ENCODE measurements around the gene C3orf20.

The C3orf20 gene

DNA sequence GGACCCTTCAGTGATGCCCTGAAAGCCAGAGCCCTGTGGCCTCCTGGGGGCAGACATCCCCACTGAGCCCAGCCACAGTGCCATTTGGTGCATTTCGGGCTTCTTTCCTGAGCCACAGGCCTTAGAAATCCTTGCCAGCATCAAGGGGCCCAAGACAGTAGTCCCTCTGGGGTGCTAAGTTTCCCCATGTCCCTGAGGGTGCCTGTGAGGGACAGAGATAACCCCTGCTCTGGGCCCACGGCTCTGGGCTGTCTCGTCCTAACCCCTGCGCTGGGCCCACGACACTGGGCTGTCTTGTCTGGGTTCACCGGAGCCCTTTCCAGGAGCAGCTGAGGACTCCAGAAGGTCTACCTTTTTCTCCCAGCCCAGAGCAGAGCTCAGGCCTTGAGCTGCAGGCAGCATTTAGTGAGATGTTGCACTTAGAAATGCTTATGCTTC is 98.8 kb downstream of the C3orf20 start:
- Mint-ChIP-seq H3K36me3 (ENCODE audit: low read depth) (no peaks in the 10 kb centered on the region), H3K27me3 (ENCODE audit: low read depth) (no peaks in the 10 kb centered on the region), H3K4me1 (ENCODE audit: low read depth) (no peaks in the 10 kb centered on the region), H3K27ac (no peak overlapping the region), H3K9me3 (peaks cover 4% of the 10 kb centered on the region), H3K4me3 (no peak overlapping the region)
- no peak for DNase-seq (ENCODE audit: low spot score)

DNA sequence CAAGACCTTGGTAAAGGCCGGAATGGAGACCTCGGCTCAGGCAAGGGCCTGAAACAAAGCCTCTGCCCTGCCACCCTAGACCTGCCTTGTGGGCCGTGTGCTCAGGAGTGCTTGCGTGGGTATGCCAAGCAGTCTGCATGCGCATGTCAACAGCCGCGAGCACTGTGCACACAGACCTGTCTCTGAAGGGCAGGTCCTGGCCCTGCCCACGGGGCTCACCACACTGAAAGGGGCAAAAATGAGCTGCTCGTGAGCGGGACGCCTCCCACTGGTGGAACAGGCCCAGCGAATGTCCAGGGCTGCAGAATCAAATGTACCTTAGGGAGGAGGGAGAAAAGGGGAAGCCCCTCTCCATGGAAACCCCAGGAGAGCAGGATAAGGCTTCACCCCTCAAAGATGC is 99.5 kb downstream of the C3orf20 start:
- no peak overlapping the region for H3K4me3 Mint-ChIP-seq
- no peak for DNase-seq (ENCODE audit: low spot score)
- H3K27me3 Mint-ChIP-seq (ENCODE audit: low read depth) = no peaks in the 10 kb centered on the region
- H3K27ac Mint-ChIP-seq = no peak overlapping the region
- no peaks in the 10 kb centered on the region for H3K4me1 Mint-ChIP-seq (ENCODE audit: low read depth)
- peaks cover 9% of the 10 kb centered on the region for H3K9me3 Mint-ChIP-seq
- H3K36me3 Mint-ChIP-seq (ENCODE audit: low read depth) = no peaks in the 10 kb centered on the region

DNA sequence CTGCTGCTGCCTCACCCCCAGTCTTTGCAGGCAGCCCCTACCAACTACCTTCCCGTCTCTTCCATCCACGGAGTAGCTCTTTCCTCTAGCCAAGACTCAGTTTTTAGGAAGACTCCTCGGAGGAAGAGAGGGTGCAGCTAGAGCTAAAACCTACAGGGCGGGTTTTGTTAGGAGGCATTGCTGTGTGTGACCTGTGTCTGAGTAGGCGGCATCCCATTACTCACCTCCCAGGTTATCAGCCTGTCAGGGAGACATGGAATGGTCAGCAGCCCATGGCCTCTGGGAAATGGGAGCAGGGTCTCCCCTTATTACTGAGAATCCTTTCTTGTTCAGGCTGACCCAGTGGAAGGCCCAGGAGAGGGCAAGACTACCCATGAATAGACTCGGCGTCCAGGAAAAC is 100.1 kb downstream of the C3orf20 start:
- Mint-ChIP-seq H3K36me3 (ENCODE audit: low read depth) (no peaks in the 10 kb centered on the region), H3K9me3 (peaks cover 9% of the 10 kb centered on the region), H3K27ac (no peak overlapping the region), H3K27me3 (ENCODE audit: low read depth) (peaks cover 2% of the 10 kb centered on the region), H3K4me3 (no peak overlapping the region), H3K4me1 (ENCODE audit: low read depth) (no peaks in the 10 kb centered on the region)
- no peak for DNase-seq (ENCODE audit: low spot score)

DNA sequence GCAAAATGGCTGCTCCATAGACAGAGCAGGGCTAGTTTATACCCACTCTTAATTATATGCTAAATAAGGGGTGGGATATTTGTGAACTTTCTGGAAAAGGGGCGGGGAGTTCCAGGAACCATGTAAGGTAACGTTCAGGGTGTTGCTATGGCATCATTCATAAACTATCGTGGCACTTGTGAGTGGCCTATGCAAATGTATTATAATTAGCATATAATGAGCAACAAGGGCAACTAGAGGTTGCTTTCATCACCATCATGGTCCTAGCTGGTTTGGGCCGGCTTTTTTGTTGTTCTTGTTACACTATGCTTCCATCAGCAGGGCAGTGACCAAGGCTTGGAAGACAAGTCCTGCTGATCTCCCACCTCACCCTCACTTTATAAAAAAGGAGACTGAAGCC is 100.6 kb downstream of the C3orf20 start:
- DNase-seq (ENCODE audit: low spot score) = no peak
- H3K9me3 Mint-ChIP-seq = peaks cover 9% of the 10 kb centered on the region
- no peak overlapping the region for H3K4me3 Mint-ChIP-seq
- H3K27ac Mint-ChIP-seq = no peak overlapping the region
- no peaks in the 10 kb centered on the region for H3K36me3 Mint-ChIP-seq (ENCODE audit: low read depth)
- H3K4me1 Mint-ChIP-seq (ENCODE audit: low read depth) = no peaks in the 10 kb centered on the region
- peaks cover 2% of the 10 kb centered on the region for H3K27me3 Mint-ChIP-seq (ENCODE audit: low read depth)

DNA sequence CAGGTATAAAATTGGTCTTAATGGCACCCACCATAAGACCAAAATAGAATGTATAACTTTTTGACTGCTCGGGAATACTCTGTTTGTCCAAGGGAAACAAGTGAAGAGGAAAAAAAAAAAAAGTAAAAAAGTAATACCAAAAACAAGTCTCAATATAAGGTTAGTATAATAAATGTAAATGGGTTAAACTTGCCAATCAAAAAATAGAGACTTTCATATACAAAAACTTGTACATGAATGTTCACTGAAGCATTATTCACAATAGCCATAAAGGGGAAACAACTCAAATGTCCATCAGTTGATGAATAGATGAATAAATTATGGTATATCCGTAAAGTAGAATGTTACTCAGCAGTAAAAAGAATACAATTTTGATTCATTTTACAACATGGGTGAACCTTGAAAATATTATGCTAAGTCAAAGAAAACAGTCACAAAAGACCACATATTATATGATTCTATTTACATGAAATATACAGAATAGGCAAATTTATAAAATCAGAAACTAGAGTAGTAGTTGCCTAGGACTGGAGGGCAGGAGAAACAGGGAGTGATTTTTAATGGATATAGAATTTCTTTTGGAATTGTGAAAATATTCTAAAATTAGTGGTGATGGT is 104.2 kb downstream of the C3orf20 start:
- H3K36me3 Mint-ChIP-seq (ENCODE audit: low read depth) = no peaks in the 10 kb centered on the region
- H3K27me3 Mint-ChIP-seq (ENCODE audit: low read depth) = peaks cover 9% of the 10 kb centered on the region
- no peak overlapping the region for H3K4me3 Mint-ChIP-seq
- H3K9me3 Mint-ChIP-seq = peaks cover 9% of the 10 kb centered on the region
- no peak overlapping the region for H3K27ac Mint-ChIP-seq
- DNase-seq (ENCODE audit: low spot score) = no peak
- H3K4me1 Mint-ChIP-seq (ENCODE audit: low read depth) = no peaks in the 10 kb centered on the region

DNA sequence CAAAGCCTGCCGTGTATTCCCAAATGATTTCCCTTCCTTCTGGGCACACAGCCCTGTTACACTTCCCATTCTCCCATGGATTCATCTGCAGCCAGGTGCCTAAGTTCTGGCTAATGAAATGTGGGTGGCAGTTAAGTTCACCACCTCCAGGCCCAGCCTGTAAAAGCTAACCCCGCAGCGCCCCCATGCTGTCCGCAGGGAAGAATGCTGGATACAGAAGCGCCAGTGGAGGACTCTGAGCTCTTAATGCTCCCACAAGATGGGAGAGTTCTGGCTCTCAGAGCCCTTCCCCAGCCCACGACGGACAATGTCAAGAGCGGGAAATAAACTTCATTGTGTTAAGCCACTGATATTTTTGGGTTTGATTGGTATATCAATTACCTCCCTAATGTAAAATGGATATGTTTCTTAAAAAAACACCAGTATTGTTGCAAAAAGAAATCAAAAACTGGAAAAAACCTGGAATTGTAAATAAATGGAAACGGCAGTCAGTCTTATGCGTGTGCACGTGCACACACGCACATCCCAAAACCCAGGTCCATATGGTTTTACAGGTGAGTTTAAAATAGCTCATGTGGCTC is 106.1 kb downstream of the C3orf20 start:
- Mint-ChIP-seq H3K4me3 (no peak overlapping the region), H3K36me3 (ENCODE audit: low read depth) (no peaks in the 10 kb centered on the region), H3K27me3 (ENCODE audit: low read depth) (peaks cover 9% of the 10 kb centered on the region), H3K27ac (no peak overlapping the region), H3K4me1 (ENCODE audit: low read depth) (no peaks in the 10 kb centered on the region), H3K9me3 (peaks cover 9% of the 10 kb centered on the region)
- no peak for DNase-seq (ENCODE audit: low spot score)

DNA sequence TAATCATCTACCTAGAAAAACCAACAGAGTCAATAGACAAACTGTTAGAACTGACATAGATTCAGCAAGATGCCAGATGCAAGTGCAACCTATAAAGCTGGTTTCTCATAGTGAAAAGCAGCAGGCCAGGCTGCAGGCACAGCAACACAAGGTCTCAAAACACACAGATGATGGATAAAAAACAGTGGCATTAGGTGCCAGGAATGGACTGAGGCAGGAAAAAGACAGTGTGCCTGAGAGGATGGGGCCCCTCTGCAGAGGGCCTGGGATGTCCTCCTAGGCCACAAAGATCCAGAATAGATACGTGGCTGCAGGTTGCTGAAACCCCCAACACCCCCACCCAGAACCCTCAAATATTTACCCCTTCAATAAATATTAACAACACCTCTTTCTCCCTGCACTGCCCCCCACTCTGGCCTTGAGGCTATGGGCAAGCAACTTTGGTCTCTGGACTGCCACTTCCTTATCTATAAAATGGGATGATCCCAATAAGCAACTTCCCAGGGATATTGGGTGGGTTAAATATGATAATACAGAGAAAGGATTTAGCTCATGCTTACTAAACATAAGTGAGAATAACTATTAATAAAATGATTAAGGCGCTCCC is 108.6 kb downstream of the C3orf20 start:
- H3K4me1 Mint-ChIP-seq (ENCODE audit: low read depth) = no peaks in the 10 kb centered on the region
- H3K27ac Mint-ChIP-seq = no peak overlapping the region
- no peak for DNase-seq (ENCODE audit: low spot score)
- no peak overlapping the region for H3K4me3 Mint-ChIP-seq
- H3K27me3 Mint-ChIP-seq (ENCODE audit: low read depth) = peaks cover 9% of the 10 kb centered on the region
- no peaks in the 10 kb centered on the region for H3K36me3 Mint-ChIP-seq (ENCODE audit: low read depth)
- H3K9me3 Mint-ChIP-seq = peaks cover 6% of the 10 kb centered on the region

DNA sequence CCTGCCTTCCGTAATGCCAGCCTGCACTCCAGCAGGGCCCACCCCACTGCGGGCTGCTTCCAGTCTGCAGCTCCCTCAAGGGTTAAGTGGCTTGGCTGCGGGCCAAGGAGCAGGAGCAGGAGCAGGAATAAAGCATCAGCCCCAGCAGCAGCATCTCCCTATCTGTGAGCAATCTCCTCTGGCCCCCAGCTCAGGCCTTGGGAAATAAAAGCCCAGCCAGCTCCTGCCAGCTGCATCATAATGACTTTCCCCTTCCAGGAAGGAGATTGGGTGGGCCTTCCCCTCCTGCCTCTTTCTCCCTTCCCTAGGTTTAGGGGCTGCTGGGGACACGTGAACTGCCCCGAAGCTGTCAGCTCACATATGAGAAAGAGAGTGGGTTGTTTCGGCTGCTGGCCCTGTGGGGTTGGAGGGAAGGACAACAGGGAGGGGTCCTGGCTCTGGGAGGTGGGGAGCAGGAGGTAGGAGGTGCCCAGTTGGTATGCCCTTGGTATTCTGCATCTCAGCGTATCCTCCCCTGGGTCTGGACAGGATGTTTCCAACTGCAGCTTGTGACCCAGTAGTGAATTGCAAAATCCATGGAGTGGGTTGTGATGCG is 109.2 kb downstream of the C3orf20 start:
- Mint-ChIP-seq H3K27me3 (ENCODE audit: low read depth) (peaks cover 9% of the 10 kb centered on the region), H3K27ac (no peak overlapping the region), H3K4me3 (no peak overlapping the region), H3K9me3 (no peaks in the 10 kb centered on the region), H3K36me3 (ENCODE audit: low read depth) (no peaks in the 10 kb centered on the region), H3K4me1 (ENCODE audit: low read depth) (no peaks in the 10 kb centered on the region)
- DNase-seq (ENCODE audit: low spot score) = no peak

DNA sequence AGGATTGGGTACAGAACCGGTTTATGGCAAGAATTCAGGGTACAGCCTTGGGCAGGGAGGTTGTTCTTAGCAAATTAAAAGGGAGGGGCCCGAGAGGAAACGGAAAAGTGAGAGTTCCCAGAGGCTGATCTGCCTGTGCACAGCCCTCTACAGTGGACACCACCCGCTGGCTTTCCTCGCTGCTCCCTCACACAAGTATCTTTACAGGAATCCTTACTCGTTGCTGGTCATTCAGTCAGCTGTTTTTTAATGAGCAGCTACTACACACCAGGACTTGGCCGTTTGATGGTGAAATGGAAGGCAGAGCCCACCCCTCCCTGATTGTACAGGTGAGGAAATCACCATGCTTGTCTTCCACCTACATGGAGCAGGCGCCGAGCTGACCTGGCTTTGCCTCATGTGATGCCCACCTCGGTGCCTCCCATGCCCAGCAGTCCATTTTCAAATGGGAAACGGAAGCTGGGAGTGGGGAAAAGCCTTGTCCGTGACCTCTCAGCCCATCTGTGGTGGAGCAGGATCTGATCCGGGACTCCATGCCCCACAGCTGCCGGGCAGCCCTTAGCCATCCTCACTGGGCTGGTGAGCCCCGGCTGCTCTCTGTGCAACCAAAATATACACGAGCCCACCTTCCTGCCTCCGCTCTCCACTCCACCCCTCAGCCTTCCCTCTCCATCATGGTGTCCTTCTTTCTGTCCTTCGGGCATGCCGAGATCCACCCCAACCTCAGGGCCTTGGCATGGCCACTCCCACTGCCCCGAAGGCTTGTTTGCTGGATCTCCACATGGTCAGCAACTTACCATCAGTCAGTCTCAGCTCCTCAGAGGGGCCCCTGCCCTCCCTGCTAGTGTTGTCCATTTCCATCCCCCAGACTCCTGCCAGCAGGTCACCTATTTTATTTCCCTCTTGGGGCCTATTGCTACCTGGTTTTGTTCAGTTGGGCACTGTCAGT is 110.5 kb downstream of the C3orf20 start:
- no peak for DNase-seq (ENCODE audit: low spot score)
- Mint-ChIP-seq H3K4me1 (ENCODE audit: low read depth) (no peaks in the 10 kb centered on the region), H3K9me3 (no peaks in the 10 kb centered on the region), H3K27me3 (ENCODE audit: low read depth) (peaks cover 6% of the 10 kb centered on the region), H3K36me3 (ENCODE audit: low read depth) (no peaks in the 10 kb centered on the region), H3K27ac (no peak overlapping the region), H3K4me3 (no peak overlapping the region)

DNA sequence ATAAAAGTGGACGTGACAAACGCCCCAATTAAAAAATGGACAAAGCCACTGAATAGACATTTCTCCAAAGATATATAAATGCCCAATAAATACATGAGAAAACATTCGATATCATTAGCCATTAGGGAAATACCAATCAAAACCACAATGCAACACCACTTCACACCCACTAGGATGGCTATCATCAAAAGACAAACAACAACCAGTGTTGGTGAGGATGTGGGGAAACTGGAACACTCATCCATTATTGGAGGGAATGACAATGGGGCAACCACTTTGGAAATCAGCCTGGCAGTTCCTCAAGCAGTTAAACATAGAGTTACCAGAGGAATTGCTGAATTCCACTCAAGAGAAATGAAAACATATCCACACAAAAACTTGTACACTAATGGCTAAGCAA is 111.4 kb downstream of the C3orf20 start:
- Mint-ChIP-seq H3K27ac (no peak overlapping the region), H3K4me3 (no peak overlapping the region), H3K4me1 (ENCODE audit: low read depth) (no peaks in the 10 kb centered on the region), H3K36me3 (ENCODE audit: low read depth) (no peaks in the 10 kb centered on the region), H3K27me3 (ENCODE audit: low read depth) (peaks cover 8% of the 10 kb centered on the region), H3K9me3 (no peaks in the 10 kb centered on the region)
- no peak for DNase-seq (ENCODE audit: low spot score)

DNA sequence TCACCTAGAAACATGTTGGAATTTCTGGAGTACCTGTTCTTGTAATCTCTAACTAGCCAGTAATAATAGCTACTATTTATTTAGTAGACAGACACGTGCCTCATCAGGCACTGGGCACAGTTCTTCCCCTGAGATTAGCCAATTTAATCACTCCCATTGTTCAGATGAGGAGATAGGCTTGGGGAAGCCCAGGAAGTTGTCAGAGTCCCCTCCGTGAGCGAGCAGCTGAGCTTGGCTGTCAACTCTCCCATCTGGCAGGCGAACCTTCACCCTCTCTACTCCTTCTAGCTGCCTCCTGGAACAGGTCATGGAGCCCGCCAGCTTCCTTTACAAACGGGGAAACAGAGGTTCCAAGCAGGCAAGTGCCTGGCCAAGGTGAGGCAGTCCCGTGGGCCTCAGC is 112.7 kb downstream of the C3orf20 start:
- no peaks in the 10 kb centered on the region for H3K4me1 Mint-ChIP-seq (ENCODE audit: low read depth)
- H3K36me3 Mint-ChIP-seq (ENCODE audit: low read depth) = no peaks in the 10 kb centered on the region
- DNase-seq (ENCODE audit: low spot score) = no peak
- H3K27me3 Mint-ChIP-seq (ENCODE audit: low read depth) = peaks cover 8% of the 10 kb centered on the region
- no peak overlapping the region for H3K4me3 Mint-ChIP-seq
- no peak overlapping the region for H3K27ac Mint-ChIP-seq
- H3K9me3 Mint-ChIP-seq = no peaks in the 10 kb centered on the region

DNA sequence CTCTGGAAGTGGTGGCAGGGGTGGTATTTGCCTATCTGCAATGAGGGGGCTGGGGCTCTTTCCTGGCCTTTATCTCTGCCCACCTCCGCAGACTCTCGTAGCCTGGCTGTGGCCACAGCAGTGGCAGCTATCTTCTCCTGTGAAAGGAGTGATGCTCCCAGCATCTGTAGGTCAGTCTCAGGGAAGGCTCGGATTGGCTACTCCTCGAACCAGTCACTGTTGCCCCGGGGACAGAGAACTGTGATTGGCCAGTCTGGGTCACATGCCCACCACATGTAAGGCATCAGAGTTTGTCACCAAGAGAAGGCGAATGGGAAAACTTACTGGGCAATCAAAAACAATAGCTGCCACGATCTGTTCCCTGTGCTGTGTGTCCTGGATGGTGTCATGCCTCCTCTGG is 113.7 kb downstream of the C3orf20 start:
- no peaks in the 10 kb centered on the region for H3K36me3 Mint-ChIP-seq (ENCODE audit: low read depth)

DNA sequence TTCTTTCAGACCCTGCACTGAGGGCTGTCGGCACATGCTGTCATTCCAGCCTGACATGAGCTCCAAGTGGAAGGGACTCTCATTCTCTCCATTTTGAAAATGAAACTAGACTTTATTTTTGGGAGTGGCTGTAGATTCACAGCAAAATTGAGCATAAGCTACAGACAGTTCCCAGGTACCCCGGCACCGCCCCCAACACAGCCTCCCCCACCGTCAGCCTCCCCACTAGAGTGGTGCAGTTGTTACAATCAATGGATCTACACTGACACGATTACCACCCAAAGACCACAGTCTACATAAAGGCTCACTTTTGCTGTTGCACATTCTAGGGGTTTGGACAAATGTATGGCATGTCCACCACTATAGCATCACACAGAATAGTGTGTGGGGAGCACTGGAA is 114.3 kb downstream of the C3orf20 start:
- no peak overlapping the region for H3K4me3 Mint-ChIP-seq
- H3K4me1 Mint-ChIP-seq (ENCODE audit: low read depth) = no peaks in the 10 kb centered on the region
- no peaks in the 10 kb centered on the region for H3K36me3 Mint-ChIP-seq (ENCODE audit: low read depth)
- peaks cover 8% of the 10 kb centered on the region for H3K27me3 Mint-ChIP-seq (ENCODE audit: low read depth)
- H3K9me3 Mint-ChIP-seq = no peaks in the 10 kb centered on the region
- H3K27ac Mint-ChIP-seq = no peak overlapping the region
- no peak for DNase-seq (ENCODE audit: low spot score)

More for the DNA sequence above, 113.7 kb downstream of the C3orf20 start:
- Mint-ChIP-seq H3K27ac (no peak overlapping the region), H3K9me3 (no peaks in the 10 kb centered on the region), H3K4me3 (no peak overlapping the region), H3K4me1 (ENCODE audit: low read depth) (no peaks in the 10 kb centered on the region), H3K27me3 (ENCODE audit: low read depth) (peaks cover 8% of the 10 kb centered on the region)
- DNase-seq (ENCODE audit: low spot score) = no peak
